Neural crest cell (in vitro differentiated cells): ENCODE measurements around the gene MYL7. TPM values are rescaled to one million over a fixed set of nuclear protein-coding genes. Genes with fewer than 3 reads are reported as not detected.

Experiments
- DNase-seq: peaks from one replicate; pipeline ENCODE4 v3.0.0; 2021; ENCODE audit warnings: low read depth, mixed read lengths, low spot score
- H3K27ac Mint-ChIP-seq: one replicate; pipeline ENCODE4 v1.8.0; 2021; ENCODE audit warnings: mild to moderate bottlenecking, mixed read lengths; ENCODE audit not compliant: unreplicated experiment
- H3K27me3 Mint-ChIP-seq: 2 replicates; pipeline ENCODE4 v1.8.0; 2021; ENCODE audit warnings: low read depth, mild to moderate bottlenecking, mixed read lengths
- H3K36me3 Mint-ChIP-seq: 2 replicates; pipeline ENCODE4 v1.8.0; 2021; ENCODE audit warnings: low read depth, mild to moderate bottlenecking, mixed read lengths
- H3K4me1 Mint-ChIP-seq: 2 replicates; pipeline ENCODE4 v1.8.0; 2021; ENCODE audit warnings: mixed read lengths
- H3K4me3 Mint-ChIP-seq: one replicate; pipeline ENCODE4 v1.8.0; 2021; ENCODE audit warnings: mild to moderate bottlenecking, mixed read lengths
- H3K9me3 Mint-ChIP-seq: 2 replicates; pipeline ENCODE4 v1.8.0; 2021; ENCODE audit warnings: mixed read lengths
- total RNA-seq: library from RNA; stranded (reverse); gene quantifications from 2 replicates; pipeline ENCODE4 v1.2.1, GENCODE V29; 2021
- TF ChIP-seq, protein P1 (sequence below): fragments of 200-600 bp; sonication (generic); conservative IDR thresholded peaks from 2 replicates; pipeline ENCODE4 v1.5.0; 2021; ENCODE audit warnings: antibody characterized with exemption, mild to moderate bottlenecking

MYL7 gene
- total RNA-seq, 1 donor from 2014 or later, result not detected

DNA sequence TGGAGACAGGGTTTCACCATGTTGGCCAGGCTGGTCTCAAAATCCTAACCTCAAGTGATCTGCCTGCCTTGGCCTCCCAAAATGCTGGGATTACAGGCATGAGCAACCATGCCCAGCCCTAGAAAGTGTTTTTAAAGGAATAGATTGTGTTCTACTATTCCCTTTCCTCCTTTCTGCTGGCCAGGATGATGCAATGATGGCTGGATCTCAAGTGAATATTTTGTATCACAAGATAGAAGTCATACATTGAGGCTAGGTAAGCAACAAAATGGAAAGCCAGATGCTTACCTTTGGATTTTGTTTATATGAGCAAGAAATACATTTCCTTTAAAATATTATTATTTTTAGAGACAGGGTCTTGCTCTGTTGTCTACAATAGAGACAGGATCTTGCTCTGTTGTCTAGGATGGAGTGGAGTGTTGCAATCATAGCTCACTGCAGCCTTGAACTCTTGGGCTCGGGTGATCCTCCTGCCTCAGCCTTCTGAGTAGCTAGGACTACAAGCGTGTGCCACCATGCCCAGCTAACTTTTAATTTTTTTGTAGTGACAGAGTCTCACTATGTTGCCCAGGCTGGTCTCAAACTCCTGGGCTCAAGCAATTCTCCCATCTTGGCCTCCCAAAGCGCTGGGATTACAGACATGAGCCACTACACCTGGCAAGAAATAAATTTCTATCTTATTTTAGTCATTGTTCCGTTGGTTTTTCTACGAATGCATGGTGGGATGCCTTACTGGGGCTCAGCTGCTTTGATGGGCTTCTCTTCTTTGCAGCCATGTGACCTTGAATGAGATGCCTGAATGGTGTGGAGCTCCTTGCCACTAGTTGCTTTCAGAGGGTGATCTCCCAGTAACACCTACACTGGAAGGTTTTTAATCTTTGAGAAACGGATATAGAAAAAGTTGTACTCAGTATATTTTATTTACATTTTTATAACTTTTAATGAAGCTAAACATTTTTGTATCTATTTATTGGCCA lies 42.8 kb downstream of the MYL7 start:
- H3K27me3 Mint-ChIP-seq, result no peaks in the 10 kb centered on the region
- TF ChIP-seq, protein P1, sequence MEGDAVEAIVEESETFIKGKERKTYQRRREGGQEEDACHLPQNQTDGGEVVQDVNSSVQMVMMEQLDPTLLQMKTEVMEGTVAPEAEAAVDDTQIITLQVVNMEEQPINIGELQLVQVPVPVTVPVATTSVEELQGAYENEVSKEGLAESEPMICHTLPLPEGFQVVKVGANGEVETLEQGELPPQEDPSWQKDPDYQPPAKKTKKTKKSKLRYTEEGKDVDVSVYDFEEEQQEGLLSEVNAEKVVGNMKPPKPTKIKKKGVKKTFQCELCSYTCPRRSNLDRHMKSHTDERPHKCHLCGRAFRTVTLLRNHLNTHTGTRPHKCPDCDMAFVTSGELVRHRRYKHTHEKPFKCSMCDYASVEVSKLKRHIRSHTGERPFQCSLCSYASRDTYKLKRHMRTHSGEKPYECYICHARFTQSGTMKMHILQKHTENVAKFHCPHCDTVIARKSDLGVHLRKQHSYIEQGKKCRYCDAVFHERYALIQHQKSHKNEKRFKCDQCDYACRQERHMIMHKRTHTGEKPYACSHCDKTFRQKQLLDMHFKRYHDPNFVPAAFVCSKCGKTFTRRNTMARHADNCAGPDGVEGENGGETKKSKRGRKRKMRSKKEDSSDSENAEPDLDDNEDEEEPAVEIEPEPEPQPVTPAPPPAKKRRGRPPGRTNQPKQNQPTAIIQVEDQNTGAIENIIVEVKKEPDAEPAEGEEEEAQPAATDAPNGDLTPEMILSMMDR, result no peak

DNA sequence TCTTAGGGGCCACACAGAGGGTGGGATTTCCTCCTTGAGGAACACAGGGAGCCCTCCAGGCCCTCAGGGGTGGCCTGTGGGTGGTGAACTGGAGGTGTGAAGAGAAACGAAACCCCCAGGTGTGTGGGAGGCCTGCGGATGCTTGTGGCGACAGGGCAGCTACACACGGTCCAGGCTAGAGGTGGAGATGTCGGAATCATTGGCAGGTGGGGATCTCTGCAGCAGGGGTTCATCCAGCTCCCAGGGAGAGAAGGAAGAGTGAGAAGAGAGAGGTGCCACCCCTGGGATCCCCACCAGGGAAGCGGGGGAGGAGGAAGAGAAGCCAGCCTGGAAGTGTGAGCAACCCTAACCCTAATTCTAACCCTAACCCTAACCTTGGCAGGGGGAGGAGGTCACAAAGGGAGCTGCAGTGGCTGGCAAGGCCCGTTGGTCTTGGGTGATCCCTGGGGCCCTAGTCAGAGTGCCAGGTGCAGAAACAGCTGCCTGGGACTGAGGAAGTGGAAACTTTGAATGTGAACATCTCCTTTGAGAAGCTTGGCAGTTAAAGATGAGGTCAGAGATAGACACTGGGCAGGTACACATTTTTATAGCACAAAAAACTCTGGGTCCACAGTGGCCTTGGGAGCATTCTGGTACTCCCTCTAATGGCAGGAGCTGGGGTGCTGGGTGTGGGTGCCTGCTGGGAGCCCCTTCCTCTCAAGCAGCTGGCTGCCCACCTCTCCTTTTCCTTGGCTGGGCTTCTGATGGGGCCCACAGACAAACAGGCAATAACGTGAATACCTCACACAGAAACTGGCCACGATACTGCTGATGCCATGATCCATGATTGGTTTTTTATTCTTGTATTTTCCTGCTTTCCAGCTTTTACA lies 43.8 kb downstream of the MYL7 start:
- Mint-ChIP-seq H3K9me3 (no peaks in the 10 kb centered on the region), H3K27ac (peak overlapping the region; percentile 75), H3K4me3 (no peak overlapping the region), H3K27me3 (no peaks in the 10 kb centered on the region), H3K4me1 (peaks cover 15% of the 10 kb centered on the region), H3K36me3 (no peaks in the 10 kb centered on the region)
- TF ChIP-seq, protein P1, result no peak
- DNase-seq, result no peak

More for the DNA sequence above, 42.8 kb downstream of the MYL7 start:
- peaks cover 15% of the 10 kb centered on the region for H3K4me1 Mint-ChIP-seq
- H3K9me3 Mint-ChIP-seq, result no peaks in the 10 kb centered on the region
- DNase-seq, result no peak
- no peaks in the 10 kb centered on the region for H3K36me3 Mint-ChIP-seq
- no peak overlapping the region for H3K27ac Mint-ChIP-seq
- H3K4me3 Mint-ChIP-seq, result no peak overlapping the region

DNA sequence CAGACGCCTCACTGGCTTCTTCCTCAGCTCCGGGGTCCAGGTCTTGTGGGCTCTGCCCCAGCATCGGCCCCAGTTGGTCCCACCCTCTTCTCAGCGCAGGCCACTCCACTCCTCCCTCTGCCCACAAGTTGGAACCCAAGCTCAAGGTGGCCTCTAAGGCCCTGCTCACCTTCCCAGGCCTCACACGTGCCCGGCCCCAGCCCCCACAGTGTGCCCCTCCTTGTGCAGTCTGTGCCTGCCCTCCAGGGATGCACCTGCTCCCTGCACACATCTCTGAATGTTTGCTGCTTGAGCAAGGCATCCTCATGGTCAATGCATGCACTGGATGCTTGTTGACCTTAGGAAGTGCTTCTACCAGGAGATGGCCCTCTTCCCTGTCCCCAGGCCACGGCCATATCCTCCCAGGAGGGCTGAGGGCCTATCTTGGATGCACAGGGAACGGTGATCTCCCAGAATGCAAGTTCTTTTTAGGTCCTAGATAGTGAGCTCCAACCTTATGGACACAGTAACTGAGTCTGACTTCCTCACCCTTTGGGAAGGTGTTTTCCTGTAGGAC lies 44.7 kb downstream of the MYL7 start:
- TF ChIP-seq, protein P1, result no peak
- Mint-ChIP-seq H3K36me3 (no peaks in the 10 kb centered on the region), H3K27me3 (no peaks in the 10 kb centered on the region), H3K27ac (peak overlapping the region; percentile 75), H3K9me3 (no peaks in the 10 kb centered on the region), H3K4me1 (peaks cover 15% of the 10 kb centered on the region), H3K4me3 (no peak overlapping the region)
- DNase-seq, result no peak

DNA sequence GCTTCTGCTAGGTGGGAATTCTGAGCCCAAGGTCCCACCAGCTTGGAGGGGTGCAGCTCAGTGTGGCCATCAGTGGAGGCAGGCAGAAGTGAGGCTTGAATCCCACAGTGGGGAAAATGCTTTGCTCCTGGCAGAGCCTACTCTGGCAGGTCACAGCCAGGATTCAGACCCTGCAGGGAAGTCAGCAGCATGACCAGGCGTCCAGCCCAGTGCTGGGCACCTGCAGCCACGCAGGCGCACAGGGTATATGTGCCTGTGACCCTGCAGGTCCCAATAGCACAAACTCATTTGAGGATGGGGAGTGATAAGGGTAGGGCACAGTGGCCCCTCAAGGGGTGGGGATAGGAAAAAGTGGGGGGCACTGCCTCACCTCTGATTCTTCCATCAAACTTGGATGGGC lies 45.4 kb downstream of the MYL7 start:
- Mint-ChIP-seq H3K27ac (no peak overlapping the region), H3K36me3 (no peaks in the 10 kb centered on the region), H3K9me3 (no peaks in the 10 kb centered on the region), H3K27me3 (no peaks in the 10 kb centered on the region), H3K4me1 (peaks cover 14% of the 10 kb centered on the region), H3K4me3 (no peak overlapping the region)
- TF ChIP-seq, protein P1, result no peak
- no peak for DNase-seq

DNA sequence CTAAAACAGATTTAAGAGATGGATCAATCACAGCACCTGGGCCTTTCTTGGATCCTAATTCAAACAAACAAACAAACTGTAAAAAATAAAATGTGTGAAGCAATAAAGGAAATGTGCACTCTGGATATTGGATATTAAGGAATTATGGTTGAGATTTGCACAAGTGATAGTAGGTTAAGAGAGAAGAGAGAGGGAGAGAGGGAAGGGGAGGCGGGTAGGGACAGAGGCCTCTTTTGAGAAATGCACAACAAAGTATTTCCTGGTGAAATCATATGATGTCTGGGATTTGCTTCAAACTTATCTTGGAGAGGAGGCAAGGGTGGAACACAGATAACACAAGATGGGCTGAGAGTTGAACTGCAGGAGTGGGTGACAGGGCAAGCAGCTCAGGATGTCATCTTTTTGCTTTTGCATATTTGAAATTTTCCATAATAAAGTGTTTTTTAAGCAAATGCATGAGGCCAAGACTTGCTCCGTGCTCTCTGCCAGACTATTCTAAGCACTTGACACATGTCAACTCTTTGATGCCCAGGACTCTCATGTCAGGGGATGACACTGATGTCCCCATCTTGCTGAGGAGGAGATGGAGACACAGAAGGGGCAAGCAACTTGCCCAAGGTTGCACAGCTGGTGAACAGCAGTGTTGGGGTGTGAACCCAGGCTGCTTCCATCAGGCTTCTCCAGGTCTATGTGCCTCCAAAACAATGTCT lies 46.1 kb downstream of the MYL7 start:
- TF ChIP-seq, protein P1, result no peak
- Mint-ChIP-seq H3K36me3 (no peaks in the 10 kb centered on the region), H3K4me3 (no peak overlapping the region), H3K27ac (no peak overlapping the region), H3K27me3 (no peaks in the 10 kb centered on the region), H3K4me1 (peaks cover 7% of the 10 kb centered on the region), H3K9me3 (no peaks in the 10 kb centered on the region)
- no peak for DNase-seq
